ENCODE measurements around the gene RGS6.

Gene RGS6

GRCh38 chr14:71960494-71961353 lies 28.5 kb downstream of the RGS6 start:
- DNase-seq: peak in 1 of 2 experiments; percentile 30
- TF ChIP-seq GATA1 (IDR thresholded peaks at IDR 0.05; ENCODE audit: low read depth, low read length) (no peak), POLR2A (IDR thresholded peaks at IDR 0.05; ENCODE audit: low read length) (no peak)

GRCh38 chr14:71961972-71962371 lies 29.7 kb downstream of the RGS6 start:
- TF ChIP-seq GATA1 (IDR thresholded peaks at IDR 0.05; ENCODE audit: low read depth, low read length): no peak
- no peak for DNase-seq

GRCh38 chr14:71964716-71965115 lies 32.5 kb downstream of the RGS6 start:
- TF ChIP-seq POLR2A (IDR thresholded peaks at IDR 0.05; ENCODE audit: low read length) (no peak), GATA1 (IDR thresholded peaks at IDR 0.05; ENCODE audit: low read depth, low read length) (no peak)
- peak; percentile 7 to 41 for DNase-seq

- TF ChIP-seq POLR2A (IDR thresholded peaks at IDR 0.05; ENCODE audit: low read length) (no peak), GATA1 (IDR thresholded peaks at IDR 0.05; ENCODE audit: low read depth, low read length) (no peak)
- no peak for DNase-seq
Measured at GRCh38 chr14:71966528-71966927, 34.3 kb downstream of the RGS6 start.

GRCh38 chr14:71967704-71968103 lies 35.5 kb downstream of the RGS6 start:
- DNase-seq: no peak

GRCh38 chr14:71970272-71970671 lies 38.0 kb downstream of the RGS6 start:
- no peak for DNase-seq
- TF ChIP-seq GATA1 (IDR thresholded peaks at IDR 0.05; ENCODE audit: low read depth, low read length) (no peak), POLR2A (IDR thresholded peaks at IDR 0.05; ENCODE audit: low read length) (no peak)

More at GRCh38 chr14:71967704-71968103, 35.5 kb downstream of the RGS6 start:
- TF ChIP-seq POLR2A (IDR thresholded peaks at IDR 0.05; ENCODE audit: low read length): no peak
- TF ChIP-seq GATA1 (IDR thresholded peaks at IDR 0.05; ENCODE audit: low read depth, low read length): no peak

GRCh38 chr14:71985538-71986189 lies 53.4 kb downstream of the RGS6 start:
- no peak for TF ChIP-seq POLR2A (IDR thresholded peaks at IDR 0.05; ENCODE audit: low read length)
- no peak for TF ChIP-seq GATA1 (IDR thresholded peaks at IDR 0.05; ENCODE audit: low read depth, low read length)
- DNase-seq: no peak

GRCh38 chr14:71988476-71988875 lies 56.2 kb downstream of the RGS6 start:
- TF ChIP-seq GATA1 (IDR thresholded peaks at IDR 0.05; ENCODE audit: low read depth, low read length): no peak
- TF ChIP-seq POLR2A (IDR thresholded peaks at IDR 0.05; ENCODE audit: low read length): no peak
- no peak for DNase-seq

- TF ChIP-seq POLR2A (IDR thresholded peaks at IDR 0.05; ENCODE audit: low read length) (no peak), GATA1 (IDR thresholded peaks at IDR 0.05; ENCODE audit: low read depth, low read length) (no peak)
- DNase-seq: no peak
Measured at GRCh38 chr14:71988939-71989338, 56.7 kb downstream of the RGS6 start.

GRCh38 chr14:71994416-71994815 lies 62.2 kb downstream of the RGS6 start:
- DNase-seq: no peak

GRCh38 chr14:71995741-71996140 lies 63.5 kb downstream of the RGS6 start:
- no peak for DNase-seq
- no peak for TF ChIP-seq GATA1 (IDR thresholded peaks at IDR 0.05; ENCODE audit: low read depth, low read length)
- no peak for TF ChIP-seq POLR2A (IDR thresholded peaks at IDR 0.05; ENCODE audit: low read length)

More at GRCh38 chr14:71994416-71994815, 62.2 kb downstream of the RGS6 start:
- TF ChIP-seq GATA1 (IDR thresholded peaks at IDR 0.05; ENCODE audit: low read depth, low read length) (no peak), POLR2A (IDR thresholded peaks at IDR 0.05; ENCODE audit: low read length) (no peak)

GRCh38 chr14:71996610-71997009 lies 64.4 kb downstream of the RGS6 start:
- no peak for DNase-seq
- no peak for TF ChIP-seq GATA1 (IDR thresholded peaks at IDR 0.05; ENCODE audit: low read depth, low read length)
- no peak for TF ChIP-seq POLR2A (IDR thresholded peaks at IDR 0.05; ENCODE audit: low read length)

GRCh38 chr14:72000907-72001306 lies 68.7 kb downstream of the RGS6 start:
- DNase-seq: no peak
- TF ChIP-seq POLR2A (IDR thresholded peaks at IDR 0.05; ENCODE audit: low read length) (no peak), GATA1 (IDR thresholded peaks at IDR 0.05; ENCODE audit: low read depth, low read length) (no peak)

- TF ChIP-seq POLR2A (IDR thresholded peaks at IDR 0.05; ENCODE audit: low read length) (no peak), GATA1 (IDR thresholded peaks at IDR 0.05; ENCODE audit: low read depth, low read length) (no peak)
- no peak for DNase-seq
Measured at GRCh38 chr14:72002731-72003130, 70.5 kb downstream of the RGS6 start.

- DNase-seq: no peak
- no peak for TF ChIP-seq GATA1 (IDR thresholded peaks at IDR 0.05; ENCODE audit: low read depth, low read length)
Measured at GRCh38 chr14:72008666-72009065, 76.4 kb downstream of the RGS6 start.
